Activated CD4-positive, alpha-beta T cell treated with anti-CD3 and anti-CD28 coated beads for 24 hours (primary cell): ENCODE measurements around the gene ZNF174.
A peak's percentile ranks its signal among the peaks of the same experiment; 100 is the strongest.

Experiments
- DNase-seq, 2 donors: peaks; one replicate each; pipeline ENCODE4 v3.0.0-alpha.2; 2020; ENCODE audit warnings: low read depth in 2 of 2

The ZNF174 gene

GRCh38 chr16:3400779-3401688 is at the start of gene ZNF174, which contains the start of gene ZSCAN32:
TSS of gene ZNF174 (plus strand) at chr16:3401215. CDS start at chr16:3402005, 790 bp downstream.
TSS of gene ZSCAN32 (minus strand) at chr16:3401004. CDS start at chr16:3397557, 3,447 bp downstream.
- DNase-seq = peak; percentile 97 to 98

GRCh38 chr16:3355589-3355988 is 45.4 kb upstream of the ZNF174 start, which contains the start of gene OR2C1:
TSS of gene OR2C1 (plus strand) at chr16:3355889. CDS start at chr16:3355941, 52 bp downstream.
- DNase-seq = no peak

DNA sequence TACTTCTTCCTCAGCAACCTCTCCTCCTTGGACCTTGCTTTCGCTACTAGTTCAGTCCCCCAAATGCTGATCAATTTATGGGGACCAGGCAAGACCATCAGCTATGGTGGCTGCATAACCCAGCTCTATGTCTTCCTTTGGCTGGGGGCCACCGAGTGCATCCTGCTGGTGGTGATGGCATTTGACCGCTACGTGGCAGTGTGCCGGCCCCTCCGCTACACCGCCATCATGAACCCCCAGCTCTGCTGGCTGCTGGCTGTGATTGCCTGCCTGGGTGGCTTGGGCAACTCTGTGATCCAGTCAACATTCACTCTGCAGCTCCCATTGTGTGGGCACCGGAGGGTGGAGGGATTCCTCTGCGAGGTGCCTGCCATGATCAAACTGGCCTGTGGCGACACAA is 44.9 kb upstream of the ZNF174 start:
- DNase-seq = no peak

GRCh38 chr16:3358871-3359270 is 42.1 kb upstream of the ZNF174 start:
- no peak for DNase-seq

DNA sequence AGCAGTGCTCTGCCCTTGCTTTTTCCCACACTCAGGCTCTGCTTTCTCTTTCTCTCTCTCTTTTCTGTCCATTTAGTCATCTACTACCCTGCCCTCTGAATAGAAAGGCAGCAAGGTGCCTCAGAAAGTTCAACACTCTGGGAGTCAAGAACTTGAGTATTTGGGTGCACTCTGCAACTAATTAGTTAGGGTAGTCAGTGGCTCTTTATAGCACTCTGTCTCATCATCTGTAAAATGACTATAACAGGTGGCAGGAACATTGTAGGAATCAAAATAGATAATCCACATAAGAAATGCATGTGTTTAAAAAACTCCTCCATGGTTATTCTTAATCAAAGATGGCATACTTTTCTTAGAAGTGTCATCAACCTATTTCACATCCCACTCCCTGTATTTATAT is 38.1 kb upstream of the ZNF174 start:
- DNase-seq = no peak

- no peak for DNase-seq
These were observed 37.2 kb upstream of the ZNF174 start for GRCh38 chr16:3363793-3364192.

DNA sequence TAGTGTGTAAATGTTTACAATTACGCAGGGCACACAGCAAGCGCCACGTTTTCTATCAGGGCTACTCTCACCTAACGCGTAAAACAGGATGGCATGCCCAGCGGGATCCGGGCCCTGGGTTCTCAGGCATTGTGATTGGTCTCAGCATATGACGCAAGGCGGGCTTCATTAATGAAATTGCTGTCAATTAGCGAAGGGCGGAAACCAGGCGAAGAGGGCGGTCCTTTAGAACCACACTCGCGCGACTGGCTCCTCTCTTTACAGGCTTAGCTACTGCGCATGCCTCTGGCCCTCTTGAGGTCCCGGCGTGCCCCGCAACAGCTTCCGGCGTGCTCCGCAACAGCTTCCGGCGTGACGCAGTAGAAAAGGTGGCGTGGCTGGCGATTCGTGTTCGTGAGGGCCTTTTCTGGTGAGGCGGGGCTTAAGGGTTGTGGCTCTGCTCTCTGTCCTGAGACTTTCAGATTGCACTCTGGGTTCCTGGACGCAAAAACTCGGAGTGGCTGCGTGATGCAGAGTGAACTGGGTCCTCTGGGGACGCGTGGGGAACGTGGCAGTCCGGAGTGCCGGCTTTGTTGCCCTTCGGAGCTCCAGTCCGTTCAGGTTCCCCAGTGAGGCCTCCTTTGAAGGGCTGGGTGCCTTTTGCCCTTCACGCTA is 36.1 kb upstream of the ZNF174 start:
- DNase-seq = peak; percentile 73 to 76

GRCh38 chr16:3369073-3369472 is 31.9 kb upstream of the ZNF174 start:
- no peak for DNase-seq

- DNase-seq = no peak
These were observed 25.3 kb upstream of the ZNF174 start for GRCh38 chr16:3375680-3376079.

GRCh38 chr16:3377917-3378316 is 23.1 kb upstream of the ZNF174 start:
- DNase-seq = no peak

DNA sequence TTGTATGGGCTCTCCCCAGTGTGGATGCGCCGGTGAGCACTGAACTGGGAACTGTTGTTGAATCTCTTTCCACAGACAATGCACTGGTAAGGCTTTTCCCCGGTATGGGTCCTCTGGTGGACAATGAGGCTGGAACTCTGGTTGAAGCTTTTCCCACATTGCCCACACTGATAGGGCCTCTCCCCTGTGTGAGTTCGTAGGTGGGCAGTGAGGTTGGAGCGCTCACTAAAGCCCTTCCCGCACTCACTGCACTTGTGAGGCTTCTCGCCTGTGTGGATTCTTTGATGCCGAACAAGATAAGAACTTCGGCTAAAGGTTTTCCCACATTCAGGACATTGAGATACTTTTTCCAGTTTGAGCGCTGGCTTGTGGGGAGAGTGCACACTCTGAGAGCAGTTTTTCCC is 18.0 kb upstream of the ZNF174 start:
- DNase-seq = no peak

- DNase-seq = no peak
These were observed 12.7 kb upstream of the ZNF174 start for GRCh38 chr16:3388325-3388724.

DNA sequence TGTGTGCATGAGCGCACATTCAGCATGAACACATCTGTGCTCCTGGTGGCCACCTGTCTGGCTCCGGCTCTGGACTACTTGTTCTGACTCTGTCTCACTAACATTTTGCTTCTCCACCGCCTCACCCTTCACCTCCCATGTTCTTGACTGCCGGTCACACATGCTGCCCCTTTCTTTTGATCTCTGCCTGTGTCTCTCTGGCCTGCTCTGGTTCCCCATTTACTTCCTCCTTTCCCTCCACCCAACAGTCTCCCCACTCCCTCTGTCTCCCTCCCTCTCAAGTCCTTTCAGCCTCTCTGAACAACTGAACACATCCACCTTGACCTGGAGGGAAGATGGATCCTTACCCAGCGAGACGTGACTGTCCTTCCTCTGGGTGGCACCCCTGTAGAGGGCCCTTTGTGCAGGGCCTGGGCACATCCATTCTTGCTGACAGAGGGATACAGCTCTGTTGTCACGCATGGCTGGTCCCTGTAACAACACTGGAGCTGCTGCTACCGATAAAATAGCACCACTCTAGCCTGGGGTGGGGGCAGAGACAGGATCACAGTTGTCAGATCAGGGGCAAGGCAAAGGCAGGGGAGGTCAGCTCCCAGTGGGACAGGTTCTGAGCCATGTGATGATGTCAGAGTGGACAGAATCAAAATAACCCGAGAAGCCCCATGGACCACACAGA is 11.2 kb upstream of the ZNF174 start:
- DNase-seq = no peak

GRCh38 chr16:3400446-3400778 is 603 bp upstream of the ZNF174 start:
- no peak for DNase-seq

DNA sequence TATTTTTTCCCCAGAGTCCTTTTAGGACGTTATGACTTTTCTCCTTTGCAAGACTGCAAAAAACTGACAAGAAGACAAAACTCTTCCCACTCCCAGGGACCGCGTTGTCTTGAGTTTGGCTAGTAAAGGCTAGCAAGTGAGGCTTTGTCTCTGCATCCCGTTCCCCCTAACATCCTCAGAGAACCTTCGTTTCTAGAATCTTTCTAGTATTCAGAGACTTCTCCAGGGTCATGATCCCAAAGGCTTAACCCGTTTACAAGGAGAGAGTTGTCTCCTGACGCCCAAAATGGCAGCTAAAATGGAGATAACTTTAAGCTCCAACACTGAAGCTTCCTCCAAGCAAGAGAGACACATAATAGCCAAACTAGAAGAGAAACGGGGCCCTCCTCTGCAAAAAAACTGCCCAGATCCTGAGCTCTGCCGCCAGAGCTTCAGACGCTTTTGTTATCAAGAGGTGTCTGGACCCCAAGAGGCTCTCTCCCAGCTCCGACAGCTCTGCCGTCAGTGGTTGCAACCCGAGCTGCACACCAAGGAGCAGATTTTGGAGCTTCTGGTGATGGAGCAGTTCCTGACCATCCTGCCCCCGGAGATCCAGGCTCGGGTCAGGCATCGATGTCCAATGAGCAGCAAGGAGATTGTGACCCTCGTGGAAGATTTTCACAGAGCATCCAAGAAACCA is 843 bp downstream of the ZNF174 start:
- no peak for DNase-seq

DNA sequence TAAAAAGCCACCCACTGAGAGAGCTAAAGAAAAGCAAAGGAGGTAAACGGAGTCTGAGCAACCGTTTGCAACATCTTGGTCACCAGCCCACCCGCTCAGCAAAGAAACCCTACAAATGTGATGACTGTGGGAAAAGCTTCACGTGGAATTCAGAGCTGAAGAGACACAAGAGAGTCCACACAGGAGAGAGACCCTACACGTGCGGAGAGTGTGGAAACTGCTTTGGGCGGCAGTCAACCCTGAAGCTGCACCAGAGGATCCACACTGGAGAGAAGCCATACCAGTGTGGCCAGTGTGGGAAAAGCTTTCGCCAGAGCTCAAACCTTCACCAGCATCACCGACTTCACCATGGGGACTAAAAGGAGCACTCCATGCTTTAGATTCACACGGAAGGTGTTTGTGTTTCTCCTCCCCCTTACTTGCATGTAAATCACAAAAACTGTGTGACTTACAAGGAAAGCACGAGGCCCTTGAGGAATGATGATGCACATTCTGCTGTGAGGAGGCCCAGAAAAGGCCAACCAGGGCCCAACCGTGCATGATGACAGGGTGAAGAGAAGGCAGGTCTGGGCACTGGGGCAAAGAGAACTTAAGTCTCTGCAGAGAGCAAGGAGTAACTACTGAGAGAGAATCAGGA is 7.7 kb downstream of the ZNF174 start:
- no peak for DNase-seq

DNA sequence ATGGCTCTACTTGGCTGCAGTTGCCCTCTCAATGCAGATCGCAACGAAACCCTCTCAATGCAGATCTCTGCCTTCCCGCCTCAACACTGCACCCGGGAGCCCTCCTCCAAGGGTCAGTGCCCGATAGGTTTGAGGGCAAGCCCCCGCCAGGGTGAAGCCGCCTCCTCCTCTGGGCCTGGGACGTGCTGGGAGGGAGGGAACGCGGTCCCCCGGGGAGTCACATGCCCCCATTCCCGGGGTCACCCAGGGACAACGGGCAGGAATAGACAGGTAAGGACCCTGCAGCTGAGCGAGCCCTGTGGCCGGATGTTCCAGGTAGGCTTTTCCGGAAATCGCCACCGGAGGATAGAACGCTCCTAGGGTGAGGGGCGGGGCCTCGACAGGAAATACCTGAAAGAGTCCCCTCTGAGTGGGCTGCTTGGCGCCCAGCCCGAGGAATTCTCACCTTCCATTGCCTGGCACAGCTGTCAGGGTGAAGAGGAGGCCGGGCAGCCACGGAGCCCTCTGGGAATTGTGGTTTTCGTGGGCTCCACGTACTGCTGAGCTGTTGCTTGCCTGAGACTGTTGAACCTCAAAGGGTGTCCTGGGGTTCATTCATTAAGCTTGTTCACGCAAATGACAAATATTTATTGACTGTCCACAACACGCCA is 12.8 kb downstream of the ZNF174 start:
- DNase-seq = no peak

DNA sequence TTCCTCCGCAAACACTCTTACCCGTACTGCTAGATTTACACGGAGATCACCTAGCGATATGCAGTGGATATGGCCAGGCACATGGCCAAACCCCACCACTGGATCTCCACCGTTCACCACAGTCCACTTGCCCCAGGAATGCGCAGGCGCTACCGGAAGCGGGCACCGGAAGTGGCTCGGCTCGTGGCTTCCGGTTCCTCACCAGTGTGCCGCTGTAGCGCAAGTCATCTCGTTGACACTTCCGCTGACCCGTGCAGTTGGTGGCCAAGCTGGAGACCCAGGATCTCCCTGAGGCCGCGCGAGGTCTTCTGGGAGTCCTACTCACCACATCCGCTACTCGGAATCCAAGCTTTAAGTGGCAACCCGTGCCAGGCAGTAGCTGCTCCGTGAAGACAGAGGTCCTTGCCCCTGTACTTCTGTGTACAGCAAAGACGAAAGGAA is 30.8 kb downstream of the ZNF174 start:
- peak; percentile 41 to 50 for DNase-seq

DNA sequence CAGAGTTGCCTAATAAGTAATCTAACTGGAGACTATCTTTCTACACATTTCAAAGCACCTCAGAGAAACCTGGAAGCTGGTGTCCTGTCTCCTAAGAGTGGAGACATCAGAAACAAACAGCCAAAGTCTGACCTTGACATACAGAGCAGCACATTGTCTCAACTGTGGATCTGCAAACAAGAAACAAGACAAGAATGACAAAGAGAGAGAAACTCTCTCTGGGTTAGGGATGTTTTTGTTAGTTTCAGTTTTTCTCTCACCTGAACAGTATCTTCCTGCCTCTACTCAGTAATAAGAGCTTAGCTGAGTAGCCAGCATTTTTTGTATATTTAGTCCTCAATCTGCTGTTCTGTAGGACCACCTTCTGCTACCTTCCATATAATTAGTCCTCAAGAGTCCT is 33.4 kb downstream of the ZNF174 start:
- DNase-seq = no peak

GRCh38 chr16:3439637-3440036 is 38.6 kb downstream of the ZNF174 start:
- DNase-seq = no peak
